CD14-positive monocyte (primary cell): ENCODE results near the gene PADI2. TPM values are rescaled to one million over a fixed set of nuclear protein-coding genes. Genes with fewer than 3 reads are reported as not detected.

Experiments
- DNase-seq, 3 donors: peaks; one replicate each; pipeline ENCODE4 v3.0.0-alpha.2; 2011 to 2022
- H2AFZ ChIP-seq: 2 replicates; pipeline ENCODE4 v1.6.0; 2012; ENCODE audit warnings: mild to moderate bottlenecking, low read depth, low read length, inconsistent platforms; ENCODE audit not compliant: insufficient read depth, poor library complexity, severe bottlenecking
- H3K27ac ChIP-seq, 2 donors: 1 replicate in 1 of 2; 2 replicates in 1 of 2; pipeline ENCODE4 v1.5.1; 2012 to 2013; ENCODE audit warnings: low read length in 2 of 2, control low read depth in 1 of 2, inconsistent platforms in 1 of 2, low read depth in 1 of 2, mild to moderate bottlenecking in 1 of 2
- H3K27me3 ChIP-seq, 2 donors: one replicate each; pipeline versions ENCODE4 v1.6.0 to v1.6.1; 2011 to 2013; ENCODE audit warnings: low read length in 2 of 2; ENCODE audit not compliant: control insufficient read depth in 2 of 2, insufficient read depth in 2 of 2
- H3K36me3 ChIP-seq, 2 donors: replicated peaks in 1 of 2; 1 replicate in 1 of 2; 2 replicates in 1 of 2; pipeline versions ENCODE4 v1.5.1 to v1.6.1; 2012 to 2013; ENCODE audit warnings: low read length in 2 of 2, control low read depth in 1 of 2, inconsistent platforms in 1 of 2, mild to moderate bottlenecking in 1 of 2; ENCODE audit not compliant: insufficient read depth in 2 of 2, control insufficient read depth in 1 of 2
- H3K4me1 ChIP-seq, 2 donors: 1 replicate in 1 of 2; 2 replicates in 1 of 2; pipeline versions ENCODE4 v1.5.1 to v1.6.1; 2012 to 2013; ENCODE audit warnings: low read length in 2 of 2, control low read depth in 1 of 2, inconsistent platforms in 1 of 2, mild to moderate bottlenecking in 1 of 2, moderate library complexity in 1 of 2; ENCODE audit not compliant: insufficient read depth in 2 of 2, control insufficient read depth in 1 of 2
- H3K4me2 ChIP-seq: replicated peaks from 2 replicates; pipeline ENCODE3; 2012; ENCODE audit warnings: low read length, moderate library complexity, mild to moderate bottlenecking; ENCODE audit not compliant: poor library complexity, severe bottlenecking; ENCODE audit errors: extremely low read depth
- H3K4me3 ChIP-seq, 3 experiments: fragments of 200-600 bp in 1 of 3; sonication (generic) in 1 of 3; replicated peaks in 1 of 3; 1 replicate in 2 of 3; 2 replicates in 1 of 3; pipeline ENCODE4 v1.5.1; 2011 to 2013; ENCODE audit warnings: low read length in 3 of 3, mild to moderate bottlenecking in 3 of 3, control low read depth in 2 of 3, low read depth in 2 of 3, inconsistent platforms in 1 of 3, moderate library complexity in 1 of 3
- H3K79me2 ChIP-seq: 2 replicates; pipeline ENCODE4 v1.6.0; 2012; ENCODE audit warnings: mild to moderate bottlenecking, control low read depth, inconsistent platforms, low read length, moderate library complexity; ENCODE audit not compliant: insufficient read depth
- H3K9ac ChIP-seq: 2 replicates; pipeline ENCODE4 v1.6.0; 2017; ENCODE audit warnings: low read length, mild to moderate bottlenecking; ENCODE audit not compliant: insufficient read depth, poor library complexity, severe bottlenecking
- H3K9me3 ChIP-seq, 2 donors: replicated peaks in 1 of 2; 1 replicate in 1 of 2; 2 replicates in 1 of 2; pipeline versions ENCODE4 v1.5.1 to v1.6.1; 2012 to 2013; ENCODE audit warnings: low read length in 2 of 2, control low read depth in 1 of 2; ENCODE audit not compliant: control insufficient read depth in 1 of 2, insufficient read depth in 1 of 2
- H4K20me1 ChIP-seq: 2 replicates; pipeline ENCODE4 v1.6.0; 2012; ENCODE audit warnings: mild to moderate bottlenecking, low read length, control low read depth, moderate library complexity; ENCODE audit not compliant: insufficient read depth
- H3K27ac Mint-ChIP-seq, 7 donors: one replicate each; pipeline ENCODE4 v1.8.0; 2020; ENCODE audit warnings: mild to moderate bottlenecking in 7 of 7, mixed read lengths in 7 of 7, moderate library complexity in 6 of 7, inconsistent platforms in 2 of 7
- H3K27me3 Mint-ChIP-seq, 3 donors: one replicate each; pipeline ENCODE4 v1.8.0; 2021 to 2022; ENCODE audit warnings: low read depth in 3 of 3, mild to moderate bottlenecking in 3 of 3, mixed read lengths in 3 of 3, moderate library complexity in 3 of 3, inconsistent platforms in 1 of 3
- H3K36me3 Mint-ChIP-seq, 2 donors: one replicate each; pipeline ENCODE4 v1.8.0; 2020; ENCODE audit warnings: mixed read lengths in 2 of 2, inconsistent platforms in 1 of 2, mild to moderate bottlenecking in 1 of 2
- H3K4me1 Mint-ChIP-seq: one replicate; pipeline ENCODE4 v1.8.0; 2020; ENCODE audit warnings: mild to moderate bottlenecking, mixed read lengths
- H3K4me3 Mint-ChIP-seq, 2 donors: one replicate each; pipeline ENCODE4 v1.8.0; 2020; ENCODE audit warnings: mild to moderate bottlenecking in 2 of 2, mixed read lengths in 2 of 2, moderate library complexity in 1 of 2
- H3K9me3 Mint-ChIP-seq, 7 donors: one replicate each; pipeline ENCODE4 v1.8.0; 2020 to 2022; ENCODE audit warnings: mixed read lengths in 7 of 7, mild to moderate bottlenecking in 6 of 7, moderate library complexity in 6 of 7, inconsistent platforms in 2 of 7
- WGBS: methylation state at CpG from one replicate; pipeline ENCODE4 v1.1.5; 2013; ENCODE audit warnings: missing lambda C conversion rate; ENCODE audit not compliant: insufficient coverage; 5-methylcytosine and 5-hydroxymethylcytosine counted together
- intact Hi-C, 2 donors: fragments of 100-400 bp; cut with micrococcal nuclease; formaldehyde crosslinking; loops; one replicate each; pipeline versions ENCODE4 v1.15.0 to v1.15.1; 2023
- polyA plus RNA-seq, 3 donors: library from polyadenylated mRNA; depleted of rRNA in 1 of 3; unstranded in 2 of 3; stranded (reverse) in 1 of 3; fragments of 300-500 nt in 2 of 3; fragments of >200 nt in 1 of 3; fragmentation: Illumina TruSeq in 2 of 3; gene quantifications; 1 replicate in 2 of 3; 2 replicates in 1 of 3; pipeline ENCODE4 v1.2.3, GENCODE V29; 2012 to 2021
- TF ChIP-seq, protein P1 (sequence below): fragments of 200-600 bp; IDR thresholded peaks from one replicate; pipeline ENCODE4 v1.8.0; 2022; ENCODE audit warnings: antibody characterized with exemption, mild to moderate bottlenecking

PADI2 gene
- polyA plus RNA-seq, 3 donors = 18.6 to 61.7 (median 32.6) TPM

- Mint-ChIP-seq H3K27ac (no peak overlapping the region), H3K4me3 (no peak overlapping the region), H3K36me3 (peaks cover 0 to 2% of the 10 kb centered on the region in 2 donors), H3K4me1 (peaks cover 20% of the 10 kb centered on the region), H3K9me3 (peaks cover 0 to 3% (median 0%) of the 10 kb centered on the region in 7 donors), H3K27me3 (peaks cover 0 to 7% (median 5%) of the 10 kb centered on the region in 3 donors)
- peaks cover 13 to 15% of the 10 kb centered on the region in 2 donors for H3K4me1 ChIP-seq
- no peak for DNase-seq
- H3K9ac ChIP-seq = no peak overlapping the region
- TF ChIP-seq, protein P1, sequence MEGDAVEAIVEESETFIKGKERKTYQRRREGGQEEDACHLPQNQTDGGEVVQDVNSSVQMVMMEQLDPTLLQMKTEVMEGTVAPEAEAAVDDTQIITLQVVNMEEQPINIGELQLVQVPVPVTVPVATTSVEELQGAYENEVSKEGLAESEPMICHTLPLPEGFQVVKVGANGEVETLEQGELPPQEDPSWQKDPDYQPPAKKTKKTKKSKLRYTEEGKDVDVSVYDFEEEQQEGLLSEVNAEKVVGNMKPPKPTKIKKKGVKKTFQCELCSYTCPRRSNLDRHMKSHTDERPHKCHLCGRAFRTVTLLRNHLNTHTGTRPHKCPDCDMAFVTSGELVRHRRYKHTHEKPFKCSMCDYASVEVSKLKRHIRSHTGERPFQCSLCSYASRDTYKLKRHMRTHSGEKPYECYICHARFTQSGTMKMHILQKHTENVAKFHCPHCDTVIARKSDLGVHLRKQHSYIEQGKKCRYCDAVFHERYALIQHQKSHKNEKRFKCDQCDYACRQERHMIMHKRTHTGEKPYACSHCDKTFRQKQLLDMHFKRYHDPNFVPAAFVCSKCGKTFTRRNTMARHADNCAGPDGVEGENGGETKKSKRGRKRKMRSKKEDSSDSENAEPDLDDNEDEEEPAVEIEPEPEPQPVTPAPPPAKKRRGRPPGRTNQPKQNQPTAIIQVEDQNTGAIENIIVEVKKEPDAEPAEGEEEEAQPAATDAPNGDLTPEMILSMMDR = no peak
- H3K36me3 ChIP-seq = no peaks in the 10 kb centered on the region
- H4K20me1 ChIP-seq = no peaks in the 10 kb centered on the region
- H3K27me3 ChIP-seq = no peaks in the 10 kb centered on the region
- intact Hi-C loops = no loop called here
- H2AFZ ChIP-seq = no peak overlapping the region
- H3K4me2 ChIP-seq = no peak overlapping the region
- H3K27ac ChIP-seq = no peak overlapping the region
- WGBS = 92% methylated on average over 9 of the region's 13 CpGs
- H3K4me3 ChIP-seq = no peak overlapping the region
- H3K79me2 ChIP-seq = no peaks in the 10 kb centered on the region
- no peaks in the 10 kb centered on the region for H3K9me3 ChIP-seq
Measured at GRCh38 chr1:17136145-17136544, 16.9 kb upstream of the PADI2 start.

DNA sequence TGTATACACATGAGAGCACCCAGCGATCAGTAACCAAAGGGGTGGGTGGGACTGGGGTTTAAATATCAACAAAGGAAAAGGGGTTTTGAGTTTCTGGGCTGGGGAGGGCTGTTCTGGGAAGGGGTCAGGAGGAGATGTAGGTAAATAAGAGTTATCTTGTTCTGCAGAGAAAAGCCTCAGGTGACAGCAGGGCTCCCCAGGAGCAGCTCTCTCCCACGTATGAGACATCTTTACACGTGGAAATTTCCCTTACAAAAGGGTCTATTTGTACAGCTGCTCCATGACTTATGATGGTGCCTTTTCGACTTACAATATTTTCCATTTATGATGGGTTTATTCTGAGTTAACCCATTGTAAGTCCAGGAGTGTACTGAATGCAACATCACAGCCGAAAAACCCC, 16.3 kb upstream of the PADI2 start:
- Mint-ChIP-seq H3K36me3 (peaks cover 0 to 2% of the 10 kb centered on the region in 2 donors), H3K27ac (no peak overlapping the region), H3K27me3 (peaks cover 0 to 7% (median 5%) of the 10 kb centered on the region in 3 donors), H3K4me1 (peaks cover 14% of the 10 kb centered on the region), H3K4me3 (no peak overlapping the region), H3K9me3 (peaks cover 0 to 3% (median 0%) of the 10 kb centered on the region in 7 donors)
- no peak overlapping the region for H3K27ac ChIP-seq
- no peaks in the 10 kb centered on the region for H4K20me1 ChIP-seq
- H3K4me3 ChIP-seq = no peak overlapping the region
- intact Hi-C loops = no loop called here
- H3K9me3 ChIP-seq = no peaks in the 10 kb centered on the region
- no peak for DNase-seq
- no peak overlapping the region for H3K4me2 ChIP-seq
- no peaks in the 10 kb centered on the region for H3K27me3 ChIP-seq
- H3K36me3 ChIP-seq = no peaks in the 10 kb centered on the region
- H3K4me1 ChIP-seq = peaks cover 7 to 8% of the 10 kb centered on the region in 2 donors
- no peak overlapping the region for H2AFZ ChIP-seq
- TF ChIP-seq, protein P1 = no peak
- no peak overlapping the region for H3K9ac ChIP-seq
- WGBS = no CpG with 5 or more reads among the region's 5 CpGs
- no peaks in the 10 kb centered on the region for H3K79me2 ChIP-seq
